Fibroblast of lung (primary cell): ENCODE measurements around the gene DNAJB6.

ENCODE experiments used
- EZH2 ChIP-seq: IDR thresholded peaks from 2 replicates; pipeline ENCODE4 v1.5.1; 2012; ENCODE audit warnings: low read length, control low read depth, mild to moderate bottlenecking; ENCODE audit errors: missing control alignments
- TF ChIP-seq, protein P1 (sequence below), 2 donors: IDR thresholded peaks in 1 of 2; conservative IDR thresholded peaks in 1 of 2; 1 replicate in 1 of 2; 2 replicates in 1 of 2; pipeline ENCODE4 v1.5.1; 2011 to 2012; ENCODE audit warnings: low read length in 2 of 2, control low read depth in 1 of 2, inconsistent platforms in 1 of 2, low read depth in 1 of 2, mild to moderate bottlenecking in 1 of 2

DNA sequence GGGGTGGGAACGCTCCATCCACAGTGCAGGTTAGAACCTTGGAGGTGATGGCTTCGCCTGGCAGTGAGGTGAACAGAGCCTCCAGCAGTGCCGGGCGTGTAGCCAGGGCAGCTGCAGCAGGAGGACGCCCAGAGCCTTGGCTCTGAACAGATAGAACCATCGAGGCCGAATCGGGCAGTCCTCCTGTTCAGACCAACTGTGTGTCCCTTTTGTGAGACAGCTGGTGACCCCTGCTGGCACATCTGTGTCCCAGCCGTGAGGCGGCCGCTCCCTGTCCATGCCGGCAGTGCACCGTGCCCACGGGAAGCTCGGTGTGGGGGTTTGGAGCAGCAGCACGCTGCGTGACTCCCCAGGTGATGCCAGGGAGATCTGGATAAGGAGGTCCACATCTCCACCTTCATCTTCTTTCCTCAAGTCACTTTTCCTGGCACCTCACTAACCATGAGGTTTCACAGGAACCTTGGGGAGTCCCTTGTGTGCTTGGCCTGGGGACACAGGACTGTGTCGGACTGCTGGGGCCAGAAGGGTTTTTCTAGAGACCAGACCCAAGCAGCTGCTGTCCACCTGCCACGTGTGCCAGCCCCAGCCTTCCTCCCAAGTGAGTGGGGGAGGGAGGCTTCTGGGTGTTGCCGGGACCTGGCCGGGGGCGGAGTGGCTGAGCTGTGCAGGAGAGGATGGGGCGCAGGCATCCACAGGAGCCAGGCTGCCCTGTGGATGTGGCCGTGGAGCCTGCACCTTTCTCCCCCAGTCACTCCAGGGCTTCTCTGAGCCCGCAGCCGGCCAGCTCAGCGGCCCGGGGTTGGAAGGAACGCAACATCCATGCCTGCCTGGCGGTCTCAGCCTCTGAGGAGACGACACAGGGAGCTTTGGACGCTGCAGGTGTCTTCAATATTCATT lies 69.4 kb downstream of the DNAJB6 start:
- TF ChIP-seq, protein P1, sequence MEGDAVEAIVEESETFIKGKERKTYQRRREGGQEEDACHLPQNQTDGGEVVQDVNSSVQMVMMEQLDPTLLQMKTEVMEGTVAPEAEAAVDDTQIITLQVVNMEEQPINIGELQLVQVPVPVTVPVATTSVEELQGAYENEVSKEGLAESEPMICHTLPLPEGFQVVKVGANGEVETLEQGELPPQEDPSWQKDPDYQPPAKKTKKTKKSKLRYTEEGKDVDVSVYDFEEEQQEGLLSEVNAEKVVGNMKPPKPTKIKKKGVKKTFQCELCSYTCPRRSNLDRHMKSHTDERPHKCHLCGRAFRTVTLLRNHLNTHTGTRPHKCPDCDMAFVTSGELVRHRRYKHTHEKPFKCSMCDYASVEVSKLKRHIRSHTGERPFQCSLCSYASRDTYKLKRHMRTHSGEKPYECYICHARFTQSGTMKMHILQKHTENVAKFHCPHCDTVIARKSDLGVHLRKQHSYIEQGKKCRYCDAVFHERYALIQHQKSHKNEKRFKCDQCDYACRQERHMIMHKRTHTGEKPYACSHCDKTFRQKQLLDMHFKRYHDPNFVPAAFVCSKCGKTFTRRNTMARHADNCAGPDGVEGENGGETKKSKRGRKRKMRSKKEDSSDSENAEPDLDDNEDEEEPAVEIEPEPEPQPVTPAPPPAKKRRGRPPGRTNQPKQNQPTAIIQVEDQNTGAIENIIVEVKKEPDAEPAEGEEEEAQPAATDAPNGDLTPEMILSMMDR (conservative IDR thresholded peaks at IDR 0.05 in 1 of 2, IDR thresholded peaks at IDR 0.05 in 1 of 2; ENCODE audit: low read depth in 1 of 2, low read length in 2 of 2): no peak
- TF ChIP-seq EZH2: no peak
